Spinal cord (tissue), 10 donors: Measurements from ENCODE around the gene G6PC2. TPM values are rescaled to one million over a fixed set of nuclear protein-coding genes. Genes with fewer than 3 reads are reported as not detected.
"Not testable (repeated sequence)": the region's sequence is repeated elsewhere in the genome, so short reads cannot be mapped to it uniquely, and the experiment has no call there.

ENCODE experiments used
- DNase-seq, 6 donors: peaks; one replicate each; pipeline versions ENCODE4 v3.0.0 to v3.0.0-alpha.2; 2013 to 2015; ENCODE audit warnings: low spot score in 6 of 6, low read depth in 4 of 6
- H3K27ac ChIP-seq: one replicate; pipeline ENCODE4 v1.5.1; 2013; ENCODE audit warnings: low read depth, low read length, control low read depth
- H3K27me3 ChIP-seq: one replicate; pipeline ENCODE4 v1.6.1; 2013; ENCODE audit warnings: low read length; ENCODE audit not compliant: control insufficient read depth, insufficient read depth
- H3K36me3 ChIP-seq: one replicate; pipeline ENCODE4 v1.6.1; 2013; ENCODE audit warnings: low read length; ENCODE audit not compliant: control insufficient read depth, insufficient read depth
- H3K4me1 ChIP-seq: one replicate; pipeline ENCODE4 v1.6.1; 2013; ENCODE audit warnings: low read length; ENCODE audit not compliant: control insufficient read depth, insufficient read depth
- H3K4me3 ChIP-seq: one replicate; pipeline ENCODE4 v1.5.1; 2013; ENCODE audit warnings: low read depth, low read length, control low read depth
- H3K9me3 ChIP-seq: one replicate; pipeline ENCODE4 v1.6.1; 2013; ENCODE audit warnings: low read length; ENCODE audit not compliant: control insufficient read depth, insufficient read depth
- WGBS: methylation state at CpG from one replicate; pipeline ENCODE4 v1.1.5; 2013; ENCODE audit warnings: missing lambda C conversion rate; ENCODE audit not compliant: insufficient coverage; 5-methylcytosine and 5-hydroxymethylcytosine counted together
- polyA plus RNA-seq, 2 donors: library from polyadenylated mRNA; unstranded; fragments of 120-200 nt; gene quantifications; one replicate each; pipeline ENCODE4 v1.2.1, GENCODE V29; 2013; ENCODE audit not compliant: insufficient read length in 2 of 2
- total RNA-seq, 2 donors: library from RNA; depleted of rRNA in 1 of 2; stranded (reverse); fragments of 120-200 nt in 1 of 2; fragments of >200 nt in 1 of 2; gene quantifications; one replicate each; pipeline versions ENCODE4 v1.2.3 to v1.2.4, GENCODE V29; 2013 to 2014
- donor health status: healthy.

Gene G6PC2
- total and polyA plus RNA-seq, 4 donors, result 0.09 to 0.11 TPM; not detected in 2

DNA sequence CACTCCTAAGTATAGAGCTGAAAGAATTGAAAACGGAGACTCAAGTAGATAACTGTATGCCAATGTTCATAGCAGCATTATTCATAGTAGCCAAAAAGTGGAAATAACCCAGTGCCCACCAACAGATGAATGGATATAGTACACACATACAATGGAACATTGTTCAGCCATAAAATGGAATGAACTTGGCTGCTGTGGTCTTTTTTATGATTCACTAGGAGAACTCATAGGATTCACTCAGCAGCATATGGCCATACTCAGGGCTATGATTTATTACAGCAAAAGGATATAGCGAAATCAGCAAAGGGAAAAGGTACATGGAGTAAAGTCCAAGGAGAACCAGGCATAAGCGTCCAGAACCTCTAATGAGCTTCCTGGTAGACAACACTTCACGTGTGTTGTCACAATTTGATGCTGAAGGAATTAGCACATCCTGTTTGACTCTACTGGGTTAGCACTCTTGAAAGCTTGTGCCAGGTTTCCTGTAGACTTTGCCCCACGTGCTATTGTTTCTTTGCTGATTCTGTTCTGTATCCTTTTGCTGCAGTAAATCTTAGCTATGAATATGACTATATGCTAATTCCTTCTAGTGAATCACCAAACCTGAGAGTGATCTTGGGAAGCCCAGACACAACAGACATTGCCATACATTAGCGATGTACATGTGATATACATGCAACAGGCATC is 26.6 kb upstream of the G6PC2 start:
- Histone ChIP-seq H3K4me1 (no peaks in the 10 kb centered on the region), H3K36me3 (no peaks in the 10 kb centered on the region), H3K4me3 (no peak overlapping the region), H3K9me3 (no peaks in the 10 kb centered on the region), H3K27me3 (no peaks in the 10 kb centered on the region), H3K27ac (no peak overlapping the region)
- DNase-seq, result no peak
- WGBS, result 100% methylated on average over 4 of the region's 6 CpGs

DNA sequence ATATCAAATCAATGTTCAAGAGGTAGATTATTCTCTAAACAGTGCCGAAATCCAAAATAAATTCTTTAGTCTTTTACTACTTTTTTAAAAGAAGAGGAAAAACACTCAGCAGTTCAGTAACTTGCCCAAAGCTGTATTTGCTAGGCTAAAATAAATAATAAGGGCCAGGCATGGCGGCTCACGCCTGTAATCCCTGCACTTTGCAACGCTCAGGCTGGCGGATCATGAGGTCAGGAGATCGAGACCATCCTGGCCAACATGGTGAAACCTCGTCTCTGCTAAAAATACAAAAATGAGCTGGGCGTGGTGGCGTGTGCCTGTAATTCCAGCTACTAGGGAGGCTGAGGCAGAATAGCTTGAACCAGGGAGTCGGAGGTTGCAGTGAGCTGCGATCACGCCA is 18.9 kb upstream of the G6PC2 start:
- DNase-seq, H3K27ac ChIP-seq, H3K4me1 ChIP-seq, H3K27me3 ChIP-seq, H3K4me3 ChIP-seq, H3K9me3 ChIP-seq, H3K36me3 ChIP-seq: not testable (repeated sequence)
- 93% methylated on average over 8 of the region's 12 CpGs for WGBS

DNA sequence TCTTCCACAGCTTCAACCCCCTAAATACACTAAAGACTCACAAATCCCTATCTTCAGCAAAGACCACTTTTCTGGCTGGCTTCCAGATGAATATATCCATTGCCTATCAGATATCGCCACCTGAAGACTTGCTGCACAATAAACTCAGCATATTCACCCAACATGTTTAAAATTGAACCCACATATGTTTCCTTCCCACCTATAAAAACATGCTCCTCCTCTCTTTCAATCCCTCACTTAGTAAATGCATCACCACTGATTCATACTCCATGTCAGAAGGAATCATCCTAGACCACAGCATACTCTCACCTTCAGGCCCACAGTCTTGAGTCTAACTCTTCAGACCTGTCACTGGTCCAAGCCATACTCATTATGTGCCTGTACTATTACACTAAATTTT is 16.1 kb upstream of the G6PC2 start:
- no peak overlapping the region for H3K4me3 ChIP-seq
- H3K27ac ChIP-seq, result no peak overlapping the region
- peaks cover 2% of the 10 kb centered on the region for H3K4me1 ChIP-seq
- H3K36me3 ChIP-seq, result peaks cover 3% of the 10 kb centered on the region
- 100% methylated on average over 1 of the region's 1 CpG for WGBS
- H3K9me3 ChIP-seq, result no peaks in the 10 kb centered on the region
- DNase-seq, result peak in 1 of 6 donors; percentile 29
- H3K27me3 ChIP-seq, result no peaks in the 10 kb centered on the region

DNA sequence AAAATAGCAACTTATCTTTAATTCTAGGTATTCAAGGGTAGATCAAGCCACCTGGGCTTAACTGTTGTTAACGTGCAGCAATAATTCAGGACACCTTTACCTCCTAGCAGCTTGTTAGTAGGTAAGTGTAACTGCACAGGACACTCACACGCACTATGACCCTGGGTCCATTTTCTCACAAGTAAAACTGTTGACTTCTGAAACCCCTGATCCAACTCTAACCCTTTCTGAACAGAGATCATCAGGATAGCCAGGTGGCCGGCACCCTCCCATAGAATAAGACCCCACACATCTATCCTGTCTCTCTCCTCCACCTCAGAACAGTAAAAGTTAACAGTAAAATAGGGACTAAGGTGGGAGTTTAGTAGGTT is 11.5 kb upstream of the G6PC2 start:
- no CpG with 5 or more reads among the region's 3 CpGs for WGBS
- H3K4me3 ChIP-seq, result peak overlapping the region; percentile 79

DNA sequence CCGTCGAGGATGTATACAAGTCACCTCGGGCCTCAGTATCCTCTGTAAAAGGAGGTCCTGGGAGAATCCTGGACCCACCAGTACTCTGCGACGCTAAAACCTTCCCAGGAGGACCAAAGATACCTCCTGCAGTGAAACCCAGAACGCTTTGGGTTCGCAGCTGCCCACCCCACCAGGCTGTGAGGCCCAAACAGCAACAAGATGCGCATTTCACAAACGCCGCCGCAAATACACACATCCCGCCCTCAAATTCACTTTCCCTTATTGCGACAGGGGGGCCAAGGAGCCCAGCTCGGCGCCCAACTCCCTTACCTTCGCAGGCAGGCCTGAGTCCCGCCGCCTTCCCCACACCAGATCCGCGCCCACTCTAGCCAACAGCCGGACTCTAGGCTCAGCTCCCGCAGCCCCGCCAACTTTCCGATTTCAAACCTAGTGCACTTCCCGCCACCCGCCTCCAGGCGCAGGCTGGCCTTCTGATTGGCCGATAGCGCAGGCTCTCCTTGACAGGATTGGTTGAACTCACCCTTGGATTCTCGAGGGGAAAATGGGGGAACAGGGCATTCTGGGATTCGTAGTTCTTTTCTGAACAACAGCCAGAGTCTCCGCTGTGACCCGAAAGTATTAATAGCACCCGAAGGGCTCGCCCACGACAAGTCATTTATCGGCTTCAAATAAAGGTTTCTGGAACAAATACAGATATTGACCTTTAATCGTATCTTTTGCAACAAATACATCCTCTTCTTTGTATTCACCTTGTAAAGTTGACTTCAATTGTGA is 10.9 kb upstream of the G6PC2 start, which contains the start of gene SPC25:
SPC25 (minus strand) TSS at position 425 of the 777 bp plus-strand sequence. CDS start 911 bp downstream, outside the sequence.
- Histone ChIP-seq H3K9me3 (no peaks in the 10 kb centered on the region), H3K27me3 (no peaks in the 10 kb centered on the region), H3K4me3 (peak within 1 kb of the TSS; percentile 79), H3K27ac (no peak within 1 kb of the TSS), H3K36me3 (peaks cover 3% of the 10 kb centered on the region), H3K4me1 (peaks cover 4% of the 10 kb centered on the region)
- WGBS, result under 1% methylated on average over 32 of the region's 38 CpGs
- DNase-seq, result peak; percentile 77 to 98 (median 90)

More for the DNA sequence above, 11.5 kb upstream of the G6PC2 start:
- peaks cover 4% of the 10 kb centered on the region for H3K4me1 ChIP-seq
- H3K27me3 ChIP-seq, result no peaks in the 10 kb centered on the region
- no peak for DNase-seq
- H3K27ac ChIP-seq, result no peak overlapping the region
- H3K9me3 ChIP-seq, result no peaks in the 10 kb centered on the region
- H3K36me3 ChIP-seq, result peaks cover 3% of the 10 kb centered on the region

DNA sequence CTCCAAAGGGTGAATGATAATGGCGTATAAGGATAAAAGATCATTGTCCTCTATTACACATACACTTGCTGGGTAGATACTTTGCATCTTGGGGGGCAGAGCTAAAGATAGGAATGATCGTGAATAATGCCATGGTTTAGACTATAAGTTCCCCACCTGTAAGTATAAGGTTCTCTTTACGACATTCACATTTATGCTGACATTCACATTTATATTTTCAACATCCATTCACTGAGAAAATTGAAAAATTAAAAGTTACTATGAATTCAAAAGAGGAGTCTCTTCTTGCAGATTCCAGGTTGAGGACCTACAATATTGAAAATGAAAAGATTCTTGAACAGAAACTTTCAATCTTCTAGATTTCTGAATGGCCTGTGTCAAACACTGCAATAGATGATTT is 8.8 kb upstream of the G6PC2 start:
- no CpG with 5 or more reads among the region's 3 CpGs for WGBS
- H3K9me3 ChIP-seq, result no peaks in the 10 kb centered on the region
- H3K4me3 ChIP-seq, result no peak overlapping the region
- no peaks in the 10 kb centered on the region for H3K27me3 ChIP-seq
- peaks cover 3% of the 10 kb centered on the region for H3K36me3 ChIP-seq
- no peak for DNase-seq
- peaks cover 4% of the 10 kb centered on the region for H3K4me1 ChIP-seq
- H3K27ac ChIP-seq, result no peak overlapping the region

DNA sequence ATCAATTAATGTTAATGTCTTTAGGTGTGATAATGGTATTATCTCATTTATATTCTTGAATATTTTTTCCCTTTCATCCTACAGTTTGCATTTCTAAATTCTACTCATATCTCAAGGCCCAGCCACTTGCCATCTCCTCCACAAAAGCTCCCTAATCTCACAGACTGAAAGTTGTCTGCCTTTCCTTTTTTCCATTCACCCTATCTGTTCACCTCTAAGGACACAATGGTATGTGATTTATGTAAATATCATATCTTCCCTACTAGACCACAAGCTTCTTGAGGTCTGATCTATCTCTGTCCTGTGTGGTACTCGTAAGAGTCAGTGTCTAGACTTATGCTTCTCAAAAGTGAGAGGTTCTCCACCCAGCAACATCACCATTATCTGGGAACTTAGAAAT is 7.0 kb upstream of the G6PC2 start:
- Histone ChIP-seq H3K27ac (no peak overlapping the region), H3K36me3 (no peaks in the 10 kb centered on the region), H3K9me3 (no peaks in the 10 kb centered on the region), H3K27me3 (no peaks in the 10 kb centered on the region), H3K4me1 (peaks cover 4% of the 10 kb centered on the region), H3K4me3 (no peak overlapping the region)
- DNase-seq, result no peak
- WGBS, result no CpG with 5 or more reads among the region's 1 CpG

DNA sequence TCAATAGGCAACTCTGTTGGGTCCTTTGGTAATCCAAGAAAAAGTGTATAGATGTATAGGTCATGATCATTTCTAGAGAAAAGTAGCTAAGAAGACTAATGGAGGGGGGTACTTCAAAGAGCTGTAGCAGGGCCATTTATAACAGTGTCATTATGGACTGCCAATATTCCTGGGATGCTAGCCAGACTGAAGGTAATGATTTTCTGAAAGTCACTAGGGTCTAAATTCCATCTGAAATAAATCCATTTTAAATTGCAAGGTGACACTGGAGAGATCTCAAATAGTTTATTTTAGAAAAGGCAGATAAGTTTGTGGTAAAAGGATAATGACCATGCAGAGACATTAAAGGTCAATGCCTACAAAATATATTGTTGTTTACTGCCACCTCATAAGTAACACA is 6.4 kb upstream of the G6PC2 start:
- no peak overlapping the region for H3K27ac ChIP-seq

DNA sequence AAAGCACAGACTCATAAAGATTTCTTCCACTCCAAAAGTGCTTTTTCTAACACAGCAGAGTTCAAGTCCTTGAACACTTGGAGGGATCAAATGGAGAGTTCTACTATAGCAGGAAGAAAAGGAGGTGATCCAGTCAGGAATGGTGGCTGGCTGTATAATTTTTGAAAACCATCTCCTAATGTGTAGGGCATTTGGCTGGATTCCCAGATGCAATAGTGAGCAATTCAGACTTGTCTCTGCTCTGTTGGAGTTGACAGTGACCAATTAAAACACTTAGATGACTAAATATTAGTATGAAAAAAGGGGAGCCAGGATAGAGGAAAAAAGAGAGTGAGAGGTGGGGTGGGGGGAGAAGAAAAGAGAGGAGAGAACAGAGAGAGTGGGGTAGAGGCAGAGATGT is 5.3 kb upstream of the G6PC2 start:
- DNase-seq, result no peak
- Histone ChIP-seq H3K9me3 (no peaks in the 10 kb centered on the region), H3K36me3 (no peaks in the 10 kb centered on the region), H3K4me3 (no peak overlapping the region), H3K27me3 (no peaks in the 10 kb centered on the region), H3K4me1 (no peaks in the 10 kb centered on the region), H3K27ac (no peak overlapping the region)

More for the DNA sequence above, 6.4 kb upstream of the G6PC2 start:
- Histone ChIP-seq H3K27me3 (no peaks in the 10 kb centered on the region), H3K36me3 (no peaks in the 10 kb centered on the region), H3K4me3 (no peak overlapping the region), H3K9me3 (no peaks in the 10 kb centered on the region), H3K4me1 (peaks cover 4% of the 10 kb centered on the region)
- DNase-seq, result peak in 1 of 6 donors; percentile 38

DNA sequence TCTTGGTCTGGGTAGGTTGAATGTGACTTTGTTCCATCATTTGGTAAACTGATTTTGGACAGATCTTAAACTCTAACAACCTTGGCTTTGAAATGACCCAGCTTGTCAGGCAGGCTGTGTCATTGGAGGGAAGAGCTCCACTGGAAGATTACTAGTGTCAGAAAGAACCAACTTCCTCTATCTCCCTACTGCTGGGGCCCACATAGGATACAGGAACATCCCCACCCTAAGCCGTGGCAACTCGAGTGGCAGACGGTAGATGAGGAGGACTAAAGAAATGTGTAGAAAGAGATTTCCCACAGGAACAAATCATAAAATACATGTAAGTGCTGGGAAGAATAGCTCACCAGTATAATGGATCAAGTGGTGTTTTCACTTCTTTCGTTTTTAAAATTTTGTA is 4.3 kb upstream of the G6PC2 start:
- H3K4me3 ChIP-seq, result no peak overlapping the region
- H3K27ac ChIP-seq, result no peak overlapping the region
- no peaks in the 10 kb centered on the region for H3K36me3 ChIP-seq
- H3K9me3 ChIP-seq, result no peaks in the 10 kb centered on the region
- WGBS, result no CpG with 5 or more reads among the region's 4 CpGs
- no peak for DNase-seq
- no peaks in the 10 kb centered on the region for H3K4me1 ChIP-seq
- no peaks in the 10 kb centered on the region for H3K27me3 ChIP-seq
